ENCODE results near the gene C10orf71.

DNA sequence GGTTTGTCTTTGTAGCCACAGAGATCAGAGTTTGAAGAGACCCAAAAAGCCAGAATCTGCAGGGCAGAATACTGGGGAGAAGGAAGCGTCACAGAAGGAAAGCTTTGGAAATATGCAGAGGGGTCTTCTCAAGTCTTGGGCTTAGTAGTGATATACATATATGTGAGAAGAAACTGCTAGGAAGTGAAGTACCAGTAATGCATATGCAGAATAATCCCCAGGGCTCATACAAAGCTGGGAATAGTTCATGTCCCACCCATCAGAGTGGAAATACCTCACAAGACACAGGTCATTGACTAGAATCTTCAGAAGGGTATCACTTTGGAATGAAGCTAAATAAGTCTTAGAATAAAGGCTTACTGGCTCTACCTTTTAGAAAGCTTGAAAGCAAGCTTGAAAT lies 39.6 kb downstream of the C10orf71 start:
- TF ChIP-seq, protein P1, sequence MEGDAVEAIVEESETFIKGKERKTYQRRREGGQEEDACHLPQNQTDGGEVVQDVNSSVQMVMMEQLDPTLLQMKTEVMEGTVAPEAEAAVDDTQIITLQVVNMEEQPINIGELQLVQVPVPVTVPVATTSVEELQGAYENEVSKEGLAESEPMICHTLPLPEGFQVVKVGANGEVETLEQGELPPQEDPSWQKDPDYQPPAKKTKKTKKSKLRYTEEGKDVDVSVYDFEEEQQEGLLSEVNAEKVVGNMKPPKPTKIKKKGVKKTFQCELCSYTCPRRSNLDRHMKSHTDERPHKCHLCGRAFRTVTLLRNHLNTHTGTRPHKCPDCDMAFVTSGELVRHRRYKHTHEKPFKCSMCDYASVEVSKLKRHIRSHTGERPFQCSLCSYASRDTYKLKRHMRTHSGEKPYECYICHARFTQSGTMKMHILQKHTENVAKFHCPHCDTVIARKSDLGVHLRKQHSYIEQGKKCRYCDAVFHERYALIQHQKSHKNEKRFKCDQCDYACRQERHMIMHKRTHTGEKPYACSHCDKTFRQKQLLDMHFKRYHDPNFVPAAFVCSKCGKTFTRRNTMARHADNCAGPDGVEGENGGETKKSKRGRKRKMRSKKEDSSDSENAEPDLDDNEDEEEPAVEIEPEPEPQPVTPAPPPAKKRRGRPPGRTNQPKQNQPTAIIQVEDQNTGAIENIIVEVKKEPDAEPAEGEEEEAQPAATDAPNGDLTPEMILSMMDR (IDR thresholded peaks at IDR 0.05; ENCODE audit: borderline replicate concordance, extremely low read depth, low read length, poor library complexity, severe bottlenecking), result no peak
- TF ChIP-seq EZH2 (IDR thresholded peaks at IDR 0.05; ENCODE audit: borderline replicate concordance, low read depth, low read length, severe bottlenecking), result no peak
